ENCODE data around the gene GAL3ST2.

Gene GAL3ST2

DNA sequence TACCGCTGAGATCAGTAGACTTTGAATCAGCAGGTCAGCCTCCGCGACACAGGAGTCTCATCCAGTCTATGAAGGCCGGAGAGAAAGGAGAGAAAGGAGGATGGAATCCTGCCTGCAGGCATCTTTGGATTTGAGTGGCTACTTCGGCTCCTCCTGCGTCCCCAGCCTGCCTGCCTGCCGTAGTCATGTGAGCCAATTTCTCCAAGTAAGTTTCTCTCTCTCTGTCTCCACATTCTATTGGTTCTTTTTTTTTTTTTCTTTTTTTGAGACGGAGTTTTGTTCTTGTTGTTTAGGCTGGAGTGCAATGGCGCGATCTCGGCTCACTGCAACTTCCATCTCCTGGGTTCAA, 65.4 kb downstream of the GAL3ST2 start:
- DNase-seq (ENCODE audit: low read depth, low spot score): no peak
- Histone ChIP-seq H3K4me3 (ENCODE audit: low read length) (no peak overlapping the region), H3K27me3 (ENCODE audit: control insufficient read depth, insufficient read depth, low read length) (no peaks in the 10 kb centered on the region; the same call in none of the 2 replicates), H3K4me1 (ENCODE audit: control insufficient read depth, insufficient read depth, low read length) (no peaks in the 10 kb centered on the region), H3K9me3 (ENCODE audit: control insufficient read depth, insufficient read depth, low read length) (no peaks in the 10 kb centered on the region), H3K27ac (ENCODE audit: low read length) (no peak overlapping the region), H3K36me3 (ENCODE audit: control insufficient read depth, insufficient read depth, low read length) (no peaks in the 10 kb centered on the region)
- no CpG with 5 or more reads among the region's 11 CpGs for WGBS (ENCODE audit: insufficient coverage, insufficient read length)

- H3K27ac ChIP-seq (ENCODE audit: low read length): no peak overlapping the region
These were observed 66.1 kb downstream of the GAL3ST2 start for GRCh38 chr2:241842620-241843211.

DNA sequence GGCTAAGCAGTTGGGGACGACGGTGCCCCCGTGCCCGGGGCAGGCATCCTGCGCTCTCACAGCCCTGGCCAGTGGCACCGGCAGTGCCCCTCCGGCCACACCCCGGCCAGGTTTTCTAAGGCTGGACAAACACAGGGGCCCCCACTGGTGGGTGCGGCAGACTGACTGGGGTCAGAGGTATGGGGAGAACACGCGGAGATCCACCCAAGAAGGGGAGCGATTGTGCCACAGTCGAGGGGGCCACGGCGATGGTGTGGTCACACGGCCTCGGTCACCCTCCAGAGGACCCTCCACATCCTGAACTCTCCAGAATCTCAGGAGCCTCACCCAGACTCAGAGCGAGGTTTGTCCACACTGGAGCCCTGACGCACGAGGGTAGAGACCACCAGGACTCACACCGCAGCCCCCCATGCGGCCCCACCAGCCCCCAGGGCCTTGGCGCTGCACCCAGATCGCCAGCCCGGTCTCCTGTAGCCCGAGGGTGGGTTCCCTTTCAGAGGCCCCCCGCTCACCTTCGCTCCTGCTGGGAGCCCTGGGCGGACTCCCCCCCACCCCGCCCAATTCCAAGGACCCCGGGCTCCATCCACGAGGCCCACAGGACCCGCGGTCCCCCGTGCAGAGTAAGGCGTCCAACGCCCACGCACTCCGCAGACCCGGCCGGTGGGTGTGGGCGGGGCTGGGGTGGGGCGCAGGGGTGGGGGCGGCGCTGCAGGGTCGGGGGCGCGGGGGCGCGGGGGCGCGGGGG, 66.9 kb downstream of the GAL3ST2 start:
- DNase-seq (ENCODE audit: low read depth, low spot score): no peak
- no peaks in the 10 kb centered on the region for H3K9me3 ChIP-seq (ENCODE audit: control insufficient read depth, insufficient read depth, low read length)
- no peaks in the 10 kb centered on the region for H3K36me3 ChIP-seq (ENCODE audit: control insufficient read depth, insufficient read depth, low read length)
- H3K4me3 ChIP-seq (ENCODE audit: low read length): no peak overlapping the region; the same call in 1 of the 2 replicates
- H3K27ac ChIP-seq (ENCODE audit: low read length): no peak overlapping the region
- H3K4me1 ChIP-seq (ENCODE audit: control insufficient read depth, insufficient read depth, low read length): no peaks in the 10 kb centered on the region
- no CpG with 5 or more reads among the region's 52 CpGs for WGBS (ENCODE audit: insufficient coverage, insufficient read length)
- no peaks in the 10 kb centered on the region; the same call in none of the 2 replicates for H3K27me3 ChIP-seq (ENCODE audit: control insufficient read depth, insufficient read depth, low read length)

More at GRCh38 chr2:241842620-241843211, 66.1 kb downstream of the GAL3ST2 start:
- no peaks in the 10 kb centered on the region for H3K36me3 ChIP-seq (ENCODE audit: control insufficient read depth, insufficient read depth, low read length)
- no peaks in the 10 kb centered on the region for H3K9me3 ChIP-seq (ENCODE audit: control insufficient read depth, insufficient read depth, low read length)
- no peaks in the 10 kb centered on the region; the same call in none of the 2 replicates for H3K27me3 ChIP-seq (ENCODE audit: control insufficient read depth, insufficient read depth, low read length)
- DNase-seq (ENCODE audit: low read depth, low spot score): no peak
- no CpG with 5 or more reads among the region's 29 CpGs for WGBS (ENCODE audit: insufficient coverage, insufficient read length)
- no peak overlapping the region for H3K4me3 ChIP-seq (ENCODE audit: low read length)
- no peaks in the 10 kb centered on the region for H3K4me1 ChIP-seq (ENCODE audit: control insufficient read depth, insufficient read depth, low read length)

DNA sequence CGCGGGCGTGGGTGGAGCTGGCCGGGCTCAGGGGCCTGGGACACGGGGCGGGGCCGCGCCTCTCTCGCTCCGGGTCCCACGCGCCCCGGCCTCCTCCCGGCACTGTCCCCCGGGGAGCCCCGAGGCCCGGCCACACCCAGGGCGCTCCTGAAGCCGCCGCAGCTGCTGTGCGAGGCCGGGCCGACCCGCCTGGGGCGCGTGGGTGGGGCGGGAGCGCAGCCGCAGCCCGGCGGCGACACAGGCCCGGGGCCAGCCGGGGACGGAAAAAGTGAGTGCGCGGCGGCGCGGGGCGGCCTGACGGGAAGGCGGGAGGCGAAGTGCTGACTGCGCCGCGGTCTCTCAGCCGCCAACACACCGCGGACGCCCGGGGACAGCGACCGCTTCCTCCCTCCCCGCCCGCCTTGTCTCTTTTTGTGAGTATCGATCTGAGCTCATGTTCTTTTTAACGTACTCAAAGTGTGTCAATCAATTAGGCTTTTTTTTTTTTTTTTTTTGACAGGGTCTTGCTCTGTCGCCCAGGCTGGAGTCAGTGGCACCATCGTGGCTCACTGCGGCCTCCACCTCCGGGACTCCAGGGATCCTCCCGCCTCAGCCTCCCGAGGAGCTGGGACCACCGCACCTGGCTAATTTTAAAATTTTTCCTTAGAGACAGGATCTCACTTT, 67.6 kb downstream of the GAL3ST2 start:
- no peak for DNase-seq (ENCODE audit: low read depth, low spot score)
- H3K4me3 ChIP-seq (ENCODE audit: low read length): peak overlapping the region; percentile 51
- WGBS (ENCODE audit: insufficient coverage, insufficient read length): no CpG with 5 or more reads among the region's 65 CpGs
- H3K4me1 ChIP-seq (ENCODE audit: control insufficient read depth, insufficient read depth, low read length): no peaks in the 10 kb centered on the region
- no peaks in the 10 kb centered on the region; the same call in none of the 2 replicates for H3K27me3 ChIP-seq (ENCODE audit: control insufficient read depth, insufficient read depth, low read length)
- no peak overlapping the region for H3K27ac ChIP-seq (ENCODE audit: low read length)
- no peaks in the 10 kb centered on the region for H3K36me3 ChIP-seq (ENCODE audit: control insufficient read depth, insufficient read depth, low read length)
- H3K9me3 ChIP-seq (ENCODE audit: control insufficient read depth, insufficient read depth, low read length): no peaks in the 10 kb centered on the region

GRCh38 chr2:241844831-241845578, 68.4 kb downstream of the GAL3ST2 start:
- Histone ChIP-seq H3K27me3 (ENCODE audit: control insufficient read depth, insufficient read depth, low read length) (no peaks in the 10 kb centered on the region; the same call in none of the 2 replicates), H3K4me3 (ENCODE audit: low read length) (no peak overlapping the region), H3K27ac (ENCODE audit: low read length) (no peak overlapping the region), H3K4me1 (ENCODE audit: control insufficient read depth, insufficient read depth, low read length) (no peaks in the 10 kb centered on the region), H3K9me3 (ENCODE audit: control insufficient read depth, insufficient read depth, low read length) (no peaks in the 10 kb centered on the region), H3K36me3 (ENCODE audit: control insufficient read depth, insufficient read depth, low read length) (no peaks in the 10 kb centered on the region; the same call in 1 of the 2 replicates)
- no CpG with 5 or more reads among the region's 37 CpGs for whole genome bisulfite sequencing (ENCODE audit: insufficient coverage, insufficient read length)
- DNase-seq (ENCODE audit: low read depth, low spot score): no peak

DNA sequence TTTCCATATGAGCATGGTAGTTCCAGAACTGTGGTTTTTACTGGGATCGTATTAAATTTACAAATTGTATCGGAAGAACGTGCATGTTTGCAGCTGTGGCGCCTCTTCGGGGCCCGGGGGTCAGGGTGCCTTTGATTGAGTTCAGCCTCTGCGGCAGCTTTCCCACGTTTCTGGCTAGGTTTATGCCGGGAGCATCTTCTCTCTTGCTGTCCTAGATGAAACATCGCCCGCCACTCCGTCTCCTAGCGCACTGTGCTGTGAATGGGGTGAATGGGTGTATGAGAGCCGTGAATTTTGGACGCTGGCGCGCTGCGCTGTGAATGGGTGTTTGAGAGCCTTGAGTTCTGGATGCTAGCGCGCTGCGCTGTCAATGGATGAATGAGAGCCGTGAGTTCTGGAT, 69.8 kb downstream of the GAL3ST2 start:
- H3K27ac ChIP-seq (ENCODE audit: low read length): no peak overlapping the region
- no peak for DNase-seq (ENCODE audit: low read depth, low spot score)
- no peaks in the 10 kb centered on the region; the same call in 1 of the 2 replicates for H3K4me1 ChIP-seq (ENCODE audit: control insufficient read depth, insufficient read depth, low read length)
- H3K4me3 ChIP-seq (ENCODE audit: low read length): no peak overlapping the region
- no peaks in the 10 kb centered on the region; the same call in 1 of the 2 replicates for H3K36me3 ChIP-seq (ENCODE audit: control insufficient read depth, insufficient read depth, low read length)
- H3K9me3 ChIP-seq (ENCODE audit: control insufficient read depth, insufficient read depth, low read length): no peaks in the 10 kb centered on the region
- no CpG with 5 or more reads among the region's 22 CpGs for WGBS (ENCODE audit: insufficient coverage, insufficient read length)
- no peaks in the 10 kb centered on the region; the same call in none of the 2 replicates for H3K27me3 ChIP-seq (ENCODE audit: control insufficient read depth, insufficient read depth, low read length)

GRCh38 chr2:241848761-241849615, 72.4 kb downstream of the GAL3ST2 start:
- no CpG with 5 or more reads among the region's 39 CpGs for WGBS (ENCODE audit: insufficient coverage, insufficient read length)
- no peaks in the 10 kb centered on the region; the same call in 1 of the 2 replicates for H3K4me1 ChIP-seq (ENCODE audit: control insufficient read depth, insufficient read depth, low read length)
- H3K27me3 ChIP-seq (ENCODE audit: control insufficient read depth, insufficient read depth, low read length): no peaks in the 10 kb centered on the region; the same call in none of the 2 replicates
- no peak overlapping the region for H3K27ac ChIP-seq (ENCODE audit: low read length)
- no peaks in the 10 kb centered on the region; the same call in 1 of the 2 replicates for H3K36me3 ChIP-seq (ENCODE audit: control insufficient read depth, insufficient read depth, low read length)
- no peaks in the 10 kb centered on the region for H3K9me3 ChIP-seq (ENCODE audit: control insufficient read depth, insufficient read depth, low read length)
- DNase-seq (ENCODE audit: low read depth, low spot score): no peak
- H3K4me3 ChIP-seq (ENCODE audit: low read length): no peak overlapping the region

DNA sequence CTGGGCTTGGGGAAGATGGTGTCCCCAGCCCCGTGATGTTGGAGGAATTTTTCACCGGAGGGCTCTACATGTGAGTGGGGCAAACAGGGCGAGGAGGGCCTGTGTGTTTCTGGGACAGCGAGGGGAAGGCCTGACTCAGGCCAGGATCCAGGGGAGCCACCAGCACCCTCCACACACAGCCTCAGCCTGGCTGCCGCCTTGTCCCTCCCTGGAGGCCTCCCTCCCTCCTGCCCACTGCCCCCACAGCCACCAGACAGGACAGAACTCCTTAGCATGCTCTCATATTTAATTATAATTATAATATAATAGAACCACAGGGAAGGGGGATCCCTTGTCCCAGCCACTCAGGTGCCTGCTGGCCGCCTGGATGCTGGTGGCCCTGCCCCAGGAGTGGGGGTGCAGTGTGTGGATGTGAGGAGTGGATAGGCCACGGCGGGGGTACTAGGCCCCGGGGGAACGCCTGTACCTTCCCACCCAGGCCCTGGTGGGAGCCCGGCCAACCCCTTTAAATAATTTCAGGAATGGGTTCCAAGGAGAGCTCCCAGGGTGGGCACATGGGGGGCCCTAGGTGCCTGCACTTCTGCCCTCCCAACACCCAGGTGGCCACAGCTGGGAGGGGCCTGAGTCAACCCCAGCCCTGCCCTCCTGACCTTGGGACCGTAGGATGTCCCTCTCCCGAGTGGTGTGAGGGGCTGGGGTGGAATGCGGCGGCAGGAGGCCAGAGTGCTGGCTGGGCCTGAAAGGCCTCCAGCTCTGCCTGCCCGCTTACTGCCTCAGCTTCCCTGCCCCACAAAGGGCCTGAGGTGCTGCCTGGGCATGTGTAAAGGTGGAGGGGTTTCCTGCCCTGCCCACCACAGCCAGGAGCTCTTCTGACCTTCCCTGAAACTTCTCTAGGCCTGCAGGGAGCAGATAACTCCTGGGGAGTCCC, 73.3 kb downstream of the GAL3ST2 start:
- Histone ChIP-seq H3K4me1 (ENCODE audit: control insufficient read depth, insufficient read depth, low read length) (no peaks in the 10 kb centered on the region; the same call in 1 of the 2 replicates), H3K27ac (ENCODE audit: low read length) (no peak overlapping the region), H3K27me3 (ENCODE audit: control insufficient read depth, insufficient read depth, low read length) (no peaks in the 10 kb centered on the region; the same call in none of the 2 replicates), H3K9me3 (ENCODE audit: control insufficient read depth, insufficient read depth, low read length) (no peaks in the 10 kb centered on the region), H3K36me3 (ENCODE audit: control insufficient read depth, insufficient read depth, low read length) (no peaks in the 10 kb centered on the region; the same call in 1 of the 2 replicates), H3K4me3 (ENCODE audit: low read length) (no peak overlapping the region)
- DNase-seq (ENCODE audit: low read depth, low spot score): no peak
- no CpG with 5 or more reads among the region's 16 CpGs for WGBS (ENCODE audit: insufficient coverage, insufficient read length)

All from iPS DF 6.9 (cell line).